H1 (cell line): ENCODE measurements around the gene POMT2. TPM values are rescaled to one million over a fixed set of nuclear protein-coding genes. Genes with fewer than 3 reads are reported as not detected.

Experiments used
- CTCF ChIA-PET: fragments of 300-600 bp; sonication (Branson Sonifier 250); formaldehyde crosslinking; loops from one replicate; lab custom pipeline; 2021; ENCODE audit not compliant: partially characterized antibody; lab: Charles Lee
- POLR2A ChIA-PET: fragments of 300-600 bp; sonication (Branson Sonifier 250); formaldehyde crosslinking; loops from one replicate; lab custom pipeline; 2021; ENCODE audit warnings: inconsistent platforms; ENCODE audit not compliant: partially characterized antibody; lab: Charles Lee
- DNase-seq, 2 experiments: peaks; one replicate each; pipeline versions ENCODE4 v3.0.0 to v3.0.0-alpha.2; 2010 to 2022; ENCODE audit warnings: low spot score in 2 of 2, low read depth in 1 of 2, mixed read lengths in 1 of 2
- FAIRE-seq: peaks from 2 replicates; lab custom pipeline; 2011; peaks lifted over from hg19 to GRCh38; lab: Jason Lieb, UNC
- H2AFZ ChIP-seq: 2 replicates; pipeline ENCODE4 v1.8.1; 2012; ENCODE audit warnings: low read length, inconsistent platforms
- H2AK5ac ChIP-seq: 2 replicates; pipeline ENCODE4 v1.6.1; 2013; ENCODE audit warnings: low read depth, low read length
- H2BK120ac ChIP-seq: replicated peaks from 2 replicates; pipeline ENCODE3; 2013; ENCODE audit warnings: low read depth, low read length, inconsistent platforms
- H2BK12ac ChIP-seq: 2 replicates; pipeline ENCODE4 v1.6.1; 2013; ENCODE audit warnings: low read depth, low read length
- H2BK15ac ChIP-seq: 2 replicates; pipeline ENCODE4 v1.6.1; 2013; ENCODE audit warnings: low read length
- H2BK20ac ChIP-seq: 2 replicates; pipeline ENCODE4 v1.6.1; 2013; ENCODE audit warnings: low read length
- H2BK5ac ChIP-seq: 2 replicates; pipeline ENCODE4 v1.6.1; 2013; ENCODE audit warnings: low read depth, low read length
- H3K14ac ChIP-seq: 2 replicates; pipeline ENCODE4 v1.6.1; 2013; ENCODE audit warnings: inconsistent platforms; ENCODE audit not compliant: insufficient read length
- H3K18ac ChIP-seq: 2 replicates; pipeline ENCODE4 v1.6.1; 2013; ENCODE audit warnings: low read length; ENCODE audit errors: extremely low read depth
- H3K23ac ChIP-seq: 2 replicates; pipeline ENCODE4 v1.6.1; 2013; ENCODE audit warnings: inconsistent platforms; ENCODE audit not compliant: insufficient read length
- H3K23me2 ChIP-seq: 2 replicates; pipeline ENCODE4 v1.6.1; 2013; ENCODE audit warnings: low read depth, low read length
- H3K27ac ChIP-seq: 2 replicates; pipeline ENCODE4 v1.6.1; 2011; ENCODE audit warnings: low read depth, low read length, inconsistent platforms
- H3K27me3 ChIP-seq, 4 experiments: replicated peaks in 1 of 4; 1 replicate in 1 of 4; 2 replicates in 3 of 4; pipeline versions ENCODE4 v1.6.1 to v1.8.1; 2011 to 2013; ENCODE audit warnings: low read length in 3 of 4, mild to moderate bottlenecking in 3 of 4, inconsistent platforms in 2 of 4, mixed read lengths in 2 of 4, moderate library complexity in 1 of 4; ENCODE audit not compliant: control insufficient read depth in 3 of 4, insufficient read depth in 3 of 4; ENCODE audit errors: extremely low read depth in 1 of 4
- H3K36me3 ChIP-seq, 4 experiments: 2 replicates each; pipeline versions ENCODE4 v1.6.1 to v1.8.1; 2011 to 2013; ENCODE audit warnings: mild to moderate bottlenecking in 4 of 4, low read length in 3 of 4, moderate library complexity in 2 of 4, control low read depth in 1 of 4, inconsistent platforms in 1 of 4; ENCODE audit not compliant: insufficient read depth in 4 of 4, control insufficient read depth in 2 of 4
- H3K4ac ChIP-seq: replicated peaks from 2 replicates; pipeline ENCODE3; 2013; ENCODE audit warnings: low read length, low read depth, mixed read lengths, inconsistent platforms; ENCODE audit not compliant: insufficient read length
- H3K4me1 ChIP-seq, 4 experiments: replicated peaks in 1 of 4; 1 replicate in 1 of 4; 2 replicates in 3 of 4; pipeline versions ENCODE4 v1.6.1 to v1.8.1; 2011 to 2013; ENCODE audit warnings: low read length in 3 of 4, inconsistent platforms in 2 of 4, mixed read lengths in 1 of 4; ENCODE audit not compliant: insufficient read depth in 4 of 4, control insufficient read depth in 3 of 4
- H3K4me2 ChIP-seq, 2 experiments: 2 replicates each; pipeline versions ENCODE4 v1.6.1 to v1.8.1; 2011 to 2013; ENCODE audit warnings: low read depth in 2 of 2, low read length in 2 of 2, control low read depth in 1 of 2, inconsistent platforms in 1 of 2, mild to moderate bottlenecking in 1 of 2; ENCODE audit not compliant: insufficient read depth in 1 of 2
- H3K4me3 ChIP-seq, 4 experiments: fragments of 200-600, 300-600 bp in 1 of 4; sonication (generic), shearing (Covaris generic), sonication (Bioruptor Twin) in 1 of 4; 2 replicates each; pipeline versions ENCODE4 v1.5.1 to v1.8.1; 2011 to 2016; ENCODE audit warnings: low read length in 4 of 4, low read depth in 3 of 4, control low read depth in 2 of 4, inconsistent platforms in 2 of 4, mild to moderate bottlenecking in 2 of 4, mixed read lengths in 1 of 4, moderate library complexity in 1 of 4; ENCODE audit not compliant: insufficient read depth in 2 of 4; ENCODE audit errors: extremely low read depth in 1 of 4
- H3K56ac ChIP-seq: replicated peaks from 2 replicates; pipeline ENCODE3; 2013; ENCODE audit warnings: low read depth, mild to moderate bottlenecking, mixed read lengths, low read length, inconsistent platforms; ENCODE audit not compliant: insufficient read length
- H3K79me1 ChIP-seq: 2 replicates; pipeline ENCODE4 v1.6.1; 2013; ENCODE audit warnings: low read depth, low read length, control low read depth
- H3K79me2 ChIP-seq, 2 experiments: 2 replicates each; pipeline versions ENCODE4 v1.6.1 to v1.8.1; 2012 to 2013; ENCODE audit warnings: low read length in 2 of 2, mild to moderate bottlenecking in 2 of 2, inconsistent platforms in 1 of 2; ENCODE audit not compliant: insufficient read depth in 2 of 2, control insufficient read depth in 1 of 2
- H3K9ac ChIP-seq, 4 experiments: replicated peaks in 1 of 4; 1 replicate in 1 of 4; 2 replicates in 3 of 4; pipeline versions ENCODE4 v1.6.1 to v1.8.1; 2011 to 2013; ENCODE audit warnings: low read depth in 3 of 4, low read length in 3 of 4, control low read depth in 2 of 4, mild to moderate bottlenecking in 2 of 4, moderate library complexity in 2 of 4, inconsistent platforms in 1 of 4; ENCODE audit errors: extremely low read depth in 1 of 4
- H3K9me3 ChIP-seq, 2 experiments: 2 replicates each; pipeline versions ENCODE4 v1.6.1 to v1.8.1; 2012 to 2013; ENCODE audit warnings: mild to moderate bottlenecking in 2 of 2, moderate library complexity in 2 of 2, control low read depth in 1 of 2, inconsistent platforms in 1 of 2, low read depth in 1 of 2, low read length in 1 of 2, mixed read lengths in 1 of 2; ENCODE audit not compliant: insufficient read depth in 2 of 2
- H4K20me1 ChIP-seq, 2 experiments: replicated peaks in 1 of 2; 2 replicates each; pipeline versions ENCODE3 to v1.8.1; 2011 to 2013; ENCODE audit warnings: inconsistent platforms in 2 of 2, low read length in 2 of 2, mild to moderate bottlenecking in 1 of 2; ENCODE audit not compliant: insufficient read depth in 2 of 2, control insufficient read depth in 1 of 2
- H4K5ac ChIP-seq: 2 replicates; pipeline ENCODE4 v1.6.1; 2013; ENCODE audit warnings: low read length, low read depth, mixed read lengths, inconsistent platforms; ENCODE audit not compliant: insufficient read length
- H4K8ac ChIP-seq: 2 replicates; pipeline ENCODE4 v1.8.0; 2013; ENCODE audit warnings: mild to moderate bottlenecking, moderate library complexity, low read length, inconsistent platforms; ENCODE audit not compliant: insufficient read depth; ENCODE audit errors: extremely low read depth
- H4K91ac ChIP-seq: replicated peaks from 2 replicates; pipeline ENCODE3; 2013; ENCODE audit warnings: low read length, mixed read lengths, inconsistent platforms; ENCODE audit not compliant: insufficient read length
- BCL11A ChIP-seq, 2 experiments: IDR thresholded peaks; one replicate each; pipeline ENCODE4 v1.6.1; 2011; ENCODE audit warnings: low read depth in 2 of 2, low read length in 2 of 2, mild to moderate bottlenecking in 2 of 2
- WGBS, 2 experiments: shearing (Covaris generic) in 1 of 2; methylation state at CpG; one replicate each; pipeline versions ENCODE4 v1.1.6 to v1.1.7; 2013 to 2015; ENCODE audit warnings: low lambda C conversion rate in 2 of 2, mixed read lengths in 2 of 2, inconsistent platforms in 1 of 2, low coverage in 1 of 2, missing lambda C conversion rate in 1 of 2; ENCODE audit not compliant: insufficient replicate concordance in 2 of 2, insufficient coverage in 1 of 2, insufficient read length in 1 of 2; ENCODE audit errors: extremely low coverage in 1 of 2, missing lambda C conversion rate in 1 of 2; 5-methylcytosine and 5-hydroxymethylcytosine counted together
- polyA plus RNA-seq, 7 experiments: library from polyadenylated mRNA; depleted of rRNA in 3 of 7; stranded (reverse) in 5 of 7; unstranded in 2 of 7; fragments of >200 nt in 5 of 7; fragments of 200-250 nt in 2 of 7; gene quantifications; 1 replicate in 5 of 7; 2 replicates in 1 of 7; 4 replicates in 1 of 7; pipeline versions ENCODE4 v1.2.1 to v1.2.3, GENCODE V29; 2011 to 2013; ENCODE audit warnings: missing spikeins in 2 of 7, mixed read lengths in 2 of 7
- total RNA-seq: library from RNA; stranded (reverse); fragmentation: NEBNext Ultra II Directional; extraction: Animal tissue kit (Norgen Biotek cat#: 25700); gene quantifications from 2 replicates; pipeline ENCODE4 v1.2.1, GENCODE V29; 2021

The POMT2 gene
- total and polyA plus RNA-seq, 2 of the 8 experiments (the other 6 are each of a cell fraction or from before 2014, with no cell fraction given), result 20.8 to 44.9 TPM

GRCh38 chr14:77314539-77315457 lies 5.9 kb downstream of the POMT2 start:
- CTCF ChIA-PET, result interaction anchor here (0.6 to 8.6 kb wide), 40 partner anchors 11 to 440 kb away, joined by 3 to 353 read pairs (median 4); partner anchors contain the start of genes SAMD15, TMED8 and ZDHHC22
- peak overlapping the region; percentile 20 for H2BK5ac ChIP-seq

More at GRCh38 chr14:77314539-77315457, 5.9 kb downstream of the POMT2 start:
- Histone ChIP-seq H3K4ac (no peak overlapping the region), H3K18ac (peak overlapping the region; percentile 80), H3K79me2 (peaks cover 6 to 54% of the 10 kb centered on the region in 2 experiments), H3K27me3 (no peaks in the 10 kb centered on the region), H4K20me1 (peaks cover 0 to 2% of the 10 kb centered on the region in 2 experiments), H4K5ac (peak overlapping the region; percentile 0), H3K56ac (no peak overlapping the region), H4K8ac (peak overlapping the region; percentile 64; the same call in 1 of the 2 replicates), H3K79me1 (peaks cover 13% of the 10 kb centered on the region), H3K23ac (no peak overlapping the region), H3K4me3 (no peak overlapping the region), H3K23me2 (no peaks in the 10 kb centered on the region), H3K14ac (no peak overlapping the region), H3K9me3 (no peaks in the 10 kb centered on the region), H2BK15ac (no peak overlapping the region; the same call in 1 of the 2 replicates), H3K36me3 (no peaks in the 10 kb centered on the region), H3K27ac (peak overlapping the region; percentile 73), H3K4me2 (peak overlapping the region in 1 of 2 experiments; percentile 43; a peak in 2 of 4 replicates), H2BK20ac (peak overlapping the region; percentile 37), H3K4me1 (peaks cover 11 to 28% (median 16%) of the 10 kb centered on the region in 4 experiments; a peak in 6 of 7 replicates), H2BK12ac (peak overlapping the region; percentile 63), H2BK120ac (no peak overlapping the region), H4K91ac (no peak overlapping the region), H2AK5ac (peak overlapping the region; percentile 89), H2AFZ (no peak overlapping the region), H3K9ac (peak overlapping the region in 1 of 4 experiments; percentile 14; a peak in 2 of 7 replicates)
- 84% methylated on average over 10 of the region's 10 CpGs; no CpG with 5 or more reads in 1 of the 2 experiments for WGBS, 2 experiments
- no peak for DNase-seq
- no peak for TF ChIP-seq BCL11A (IDR thresholded peaks at IDR 0.05; ENCODE audit: low read depth in 2 of 2, low read length in 2 of 2)
- POLR2A ChIA-PET, result interaction anchor here (0.6 to 1.6 kb wide), 5 partner anchors 17 to 210 kb away, joined by 3 to 6 read pairs (median 3); partner anchors contain the start of genes AHSA1 and VIPAS39
- FAIRE-seq, result no peak
